Activated CD8-positive, alpha-beta memory T cell treated with anti-CD3 and anti-CD28 coated beads, Interleukin-2, amount 50 U/mL, for 48 hours (primary cell): ENCODE measurements around the gene SIT1.

ENCODE experiments used
- DNase-seq: peaks from one replicate; pipeline ENCODE4 v3.0.0-alpha.2; 2020

The SIT1 gene

GRCh38 chr9:35682051-35682450 is 31.3 kb upstream of the SIT1 start:
- DNase-seq: no peak

- no peak for DNase-seq
Observed at GRCh38 chr9:35681341-35682002, 30.7 kb upstream of the SIT1 start.

GRCh38 chr9:35680331-35681105 is 29.8 kb upstream of the SIT1 start:
- DNase-seq: no peak

GRCh38 chr9:35679766-35680330 is 29.1 kb upstream of the SIT1 start:
- no peak for DNase-seq

- DNase-seq: no peak
Observed at GRCh38 chr9:35679091-35679490, 28.4 kb upstream of the SIT1 start.

- peak; percentile 74 for DNase-seq
Observed at GRCh38 chr9:35675732-35676392, 25.1 kb upstream of the SIT1 start.

- no peak for DNase-seq
Observed at GRCh38 chr9:35675204-35675603, 24.5 kb upstream of the SIT1 start.

- no peak for DNase-seq
Observed at GRCh38 chr9:35674025-35674361, 23.3 kb upstream of the SIT1 start.

- DNase-seq: no peak
Observed at GRCh38 chr9:35673132-35674024, 22.6 kb upstream of the SIT1 start, which contains the start of gene CA9. CA9 (plus strand) TSS chr9:35673928; CDS start chr9:35673960, 32 bp downstream.

- no peak for DNase-seq
Observed at GRCh38 chr9:35669331-35670145, 18.8 kb upstream of the SIT1 start.

GRCh38 chr9:35667939-35668338 is 17.2 kb upstream of the SIT1 start:
- DNase-seq: no peak

- no peak for DNase-seq
Observed at GRCh38 chr9:35666549-35666948, 15.8 kb upstream of the SIT1 start.

- no peak for DNase-seq
Observed at GRCh38 chr9:35666045-35666444, 15.3 kb upstream of the SIT1 start.

GRCh38 chr9:35665471-35665818 is 14.7 kb upstream of the SIT1 start:
- DNase-seq: no peak

GRCh38 chr9:35664531-35665470 is 14.1 kb upstream of the SIT1 start, which contains the start of gene ARHGEF39:
ARHGEF39 (minus strand) TSS chr9:35665195; CDS start chr9:35665169, 26 bp downstream.
- peak; percentile 89 for DNase-seq

GRCh38 chr9:35662437-35662836 is 11.7 kb upstream of the SIT1 start:
- DNase-seq: no peak

GRCh38 chr9:35661756-35662350 is 11.1 kb upstream of the SIT1 start:
- no peak for DNase-seq

GRCh38 chr9:35660966-35661415 is 10.3 kb upstream of the SIT1 start:
- DNase-seq: no peak

- no peak for DNase-seq
Observed at GRCh38 chr9:35659340-35659739, 8.6 kb upstream of the SIT1 start.

GRCh38 chr9:35658968-35659220 is 8.2 kb upstream of the SIT1 start:
- no peak for DNase-seq
